ENCODE results near the gene POLE. TPM values are rescaled to one million over a fixed set of nuclear protein-coding genes. Genes with fewer than 3 reads are reported as not detected.

POLE gene
- total RNA-seq, 2 donors from 2014 or later: 12.5 to 36.9 TPM

DNA sequence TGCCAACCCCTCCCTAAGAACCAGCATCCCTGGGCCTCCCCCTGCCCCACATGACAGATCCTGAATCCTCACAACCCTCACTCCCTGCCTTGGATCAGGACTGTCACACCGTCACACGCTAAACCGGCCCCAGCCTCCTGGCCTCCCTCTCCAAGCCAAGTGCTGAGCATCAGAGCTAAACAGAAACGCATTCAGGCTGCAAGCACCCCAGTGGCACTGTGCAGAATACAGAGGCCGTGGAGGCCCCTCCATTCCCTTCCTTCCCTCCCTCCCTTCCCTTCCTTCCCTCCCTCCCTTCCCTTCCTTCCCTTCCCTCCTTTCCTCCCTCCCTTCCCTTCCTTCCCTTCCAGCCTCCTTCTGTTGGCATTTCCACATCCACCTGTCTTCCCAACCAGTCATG is 12.6 kb downstream of the POLE start:
- Histone ChIP-seq H3K36me3 (replicated peaks in 1 of 2; ENCODE audit: insufficient read depth in 1 of 2, low read depth in 2 of 2) (peaks cover 0 to 8% of the 10 kb centered on the region in 2 donors), H3K4me3 (no peak overlapping the region), H3K9me3 (no peaks in the 10 kb centered on the region), H3K27ac (no peak overlapping the region), H3K4me1 (no peaks in the 10 kb centered on the region), H3K27me3 (no peaks in the 10 kb centered on the region)
- intact Hi-C loops (cut with DNase I): no loop called here
- ATAC-seq: no peak
- DNase-seq: no peak
- TF ChIP-seq, protein P1, sequence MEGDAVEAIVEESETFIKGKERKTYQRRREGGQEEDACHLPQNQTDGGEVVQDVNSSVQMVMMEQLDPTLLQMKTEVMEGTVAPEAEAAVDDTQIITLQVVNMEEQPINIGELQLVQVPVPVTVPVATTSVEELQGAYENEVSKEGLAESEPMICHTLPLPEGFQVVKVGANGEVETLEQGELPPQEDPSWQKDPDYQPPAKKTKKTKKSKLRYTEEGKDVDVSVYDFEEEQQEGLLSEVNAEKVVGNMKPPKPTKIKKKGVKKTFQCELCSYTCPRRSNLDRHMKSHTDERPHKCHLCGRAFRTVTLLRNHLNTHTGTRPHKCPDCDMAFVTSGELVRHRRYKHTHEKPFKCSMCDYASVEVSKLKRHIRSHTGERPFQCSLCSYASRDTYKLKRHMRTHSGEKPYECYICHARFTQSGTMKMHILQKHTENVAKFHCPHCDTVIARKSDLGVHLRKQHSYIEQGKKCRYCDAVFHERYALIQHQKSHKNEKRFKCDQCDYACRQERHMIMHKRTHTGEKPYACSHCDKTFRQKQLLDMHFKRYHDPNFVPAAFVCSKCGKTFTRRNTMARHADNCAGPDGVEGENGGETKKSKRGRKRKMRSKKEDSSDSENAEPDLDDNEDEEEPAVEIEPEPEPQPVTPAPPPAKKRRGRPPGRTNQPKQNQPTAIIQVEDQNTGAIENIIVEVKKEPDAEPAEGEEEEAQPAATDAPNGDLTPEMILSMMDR (IDR thresholded peaks at IDR 0.05): no peak
- no peak for TF ChIP-seq POLR2A (IDR thresholded peaks at IDR 0.05)
- WGBS, 2 donors: 98 to 99% methylated on average over 5 of the region's 5 CpGs

DNA sequence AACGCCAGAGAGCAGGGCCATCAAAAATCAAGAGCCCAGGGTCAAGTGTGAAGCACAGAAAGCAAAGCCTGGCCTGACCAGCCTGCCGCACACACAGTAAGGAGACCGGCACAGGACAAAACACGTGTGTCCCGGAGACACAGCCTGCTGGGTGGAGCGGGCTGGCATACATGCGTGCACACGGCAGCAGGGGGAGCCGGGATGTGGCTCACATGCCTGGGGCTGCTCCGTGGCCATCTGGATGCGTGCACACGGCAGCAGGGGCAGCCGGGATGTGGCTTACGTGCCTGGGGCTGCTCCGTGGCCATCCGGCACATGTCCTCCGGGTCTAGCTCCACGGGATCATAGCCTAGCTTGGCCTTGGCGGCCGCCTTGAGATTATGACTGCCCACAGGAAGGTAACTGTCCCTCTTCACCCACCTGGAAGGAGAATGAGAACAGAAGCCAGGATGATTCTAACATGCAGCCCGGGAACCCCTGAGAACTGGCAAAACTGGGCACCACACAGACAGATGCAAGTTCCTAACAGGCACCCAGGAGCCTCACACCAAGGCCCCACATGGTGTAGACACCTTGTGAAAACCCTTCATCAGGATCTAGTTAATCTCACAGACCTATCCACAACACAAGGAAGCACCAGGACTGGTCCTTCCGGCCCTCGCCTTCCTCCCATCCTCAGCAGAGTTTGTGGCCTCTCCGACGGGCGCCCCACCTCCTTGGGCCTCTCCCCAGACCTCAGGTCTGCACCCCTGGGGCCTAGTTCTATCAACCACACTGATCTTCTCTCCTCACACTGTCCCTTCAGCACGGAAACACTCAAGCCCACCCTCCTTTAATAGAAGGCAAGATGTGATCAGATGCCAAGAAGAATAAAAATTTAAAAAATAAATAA is 13.6 kb downstream of the POLE start:
- no peaks in the 10 kb centered on the region for H3K4me1 ChIP-seq
- intact Hi-C loops (cut with DNase I): no loop called here
- H3K9me3 ChIP-seq: no peaks in the 10 kb centered on the region
- DNase-seq: no peak
- no peak for ATAC-seq
- no peak overlapping the region for H3K4me3 ChIP-seq
- H3K27ac ChIP-seq: no peak overlapping the region
- peaks cover 0 to 8% of the 10 kb centered on the region in 2 donors for H3K36me3 ChIP-seq (replicated peaks in 1 of 2; ENCODE audit: insufficient read depth in 1 of 2, low read depth in 2 of 2)
- WGBS, 2 donors: 91 to 96% methylated on average over 15 to 27 of the region's 27 CpGs
- H3K27me3 ChIP-seq: no peaks in the 10 kb centered on the region
- TF ChIP-seq, protein P1 (IDR thresholded peaks at IDR 0.05): no peak
- TF ChIP-seq POLR2A (IDR thresholded peaks at IDR 0.05): no peak

DNA sequence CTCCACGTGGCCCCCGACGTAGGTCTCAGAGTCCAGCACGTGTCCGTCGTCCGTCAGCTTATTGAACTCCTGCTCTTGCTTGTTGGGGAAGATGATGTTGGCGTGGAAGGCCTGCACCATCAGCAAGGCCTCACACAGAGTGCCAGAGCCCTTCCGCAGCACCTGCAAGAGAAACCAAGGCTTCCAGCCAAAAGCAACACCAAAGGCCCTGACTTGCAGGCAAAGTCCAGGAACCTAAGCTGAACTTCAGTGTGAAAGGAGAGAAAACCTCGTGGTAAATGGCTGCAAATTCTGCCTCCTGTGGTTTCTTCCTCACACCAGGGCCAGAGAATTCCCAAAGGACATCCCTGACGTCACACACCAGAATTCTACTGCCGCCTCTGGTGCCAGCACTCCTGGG is 14.5 kb downstream of the POLE start:
- H3K27ac ChIP-seq: no peak overlapping the region
- H3K4me3 ChIP-seq: no peak overlapping the region
- H3K36me3 ChIP-seq (replicated peaks in 1 of 2; ENCODE audit: insufficient read depth in 1 of 2, low read depth in 2 of 2): peaks cover 0 to 10% of the 10 kb centered on the region in 2 donors

DNA sequence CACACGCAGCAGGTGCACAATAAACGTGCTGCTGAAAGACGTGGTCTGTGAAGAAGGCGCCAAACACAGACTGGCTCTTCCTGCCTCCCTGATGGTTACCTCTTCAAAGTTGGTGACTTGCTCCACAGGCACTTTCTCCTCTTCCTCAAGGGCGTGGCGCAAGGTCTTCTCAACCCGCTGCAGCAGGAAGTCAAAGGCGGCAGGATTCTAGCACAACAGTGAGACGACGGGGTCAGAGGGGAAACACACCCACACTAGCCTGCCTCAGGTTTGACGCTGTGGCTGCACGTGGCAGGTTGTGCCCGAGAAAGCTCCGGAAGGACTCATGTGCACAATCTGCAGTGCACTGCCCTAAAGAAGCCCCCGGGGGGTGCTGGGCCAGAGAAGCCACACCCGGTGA is 15.0 kb downstream of the POLE start:
- 84 to 94% methylated on average over 9 to 16 of the region's 16 CpGs for WGBS, 2 donors
- intact Hi-C loops (cut with DNase I): no loop called here
- Histone ChIP-seq H3K27me3 (no peaks in the 10 kb centered on the region), H3K4me3 (no peak overlapping the region), H3K4me1 (no peaks in the 10 kb centered on the region), H3K36me3 (replicated peaks in 1 of 2; ENCODE audit: insufficient read depth in 1 of 2, low read depth in 2 of 2) (peaks cover 0 to 12% of the 10 kb centered on the region in 2 donors), H3K27ac (no peak overlapping the region), H3K9me3 (no peaks in the 10 kb centered on the region)
- DNase-seq (no peak), ATAC-seq (no peak)
- no peak for TF ChIP-seq POLR2A (IDR thresholded peaks at IDR 0.05)
- TF ChIP-seq, protein P1 (IDR thresholded peaks at IDR 0.05): no peak

More for the DNA sequence above, 14.5 kb downstream of the POLE start:
- ATAC-seq: no peak
- H3K4me1 ChIP-seq: no peaks in the 10 kb centered on the region
- H3K9me3 ChIP-seq: no peaks in the 10 kb centered on the region
- no peaks in the 10 kb centered on the region for H3K27me3 ChIP-seq
- whole genome bisulfite sequencing, 2 donors: 80 to 81% methylated on average over 11 to 12 of the region's 12 CpGs
- no peak for TF ChIP-seq POLR2A (IDR thresholded peaks at IDR 0.05)
- TF ChIP-seq, protein P1 (IDR thresholded peaks at IDR 0.05): no peak
- DNase-seq: peak in 1 of 4 donors; percentile 8
- intact Hi-C loops (cut with DNase I): no loop called here

All from body of pancreas (tissue), 4 donors.